Panc1 (cell line): ENCODE results near the gene CAVIN3.

ENCODE experiments used
- CTCF ChIP-seq: fragments of 450-650 bp; IDR thresholded peaks from 2 replicates; pipeline ENCODE4 v1.5.1; 2017; ENCODE audit warnings: mild to moderate bottlenecking
- POLR2AphosphoS5 ChIP-seq: IDR thresholded peaks from 2 replicates; pipeline ENCODE4 v1.6.1; 2012; ENCODE audit warnings: mild to moderate bottlenecking, low read depth, low read length, moderate library complexity
- REST ChIP-seq, 2 experiments: IDR thresholded peaks; 2 replicates each; pipeline ENCODE4 v1.6.1; 2011 to 2012; ENCODE audit warnings: low read depth in 2 of 2, control low read depth in 1 of 2, low read length in 1 of 2, mild to moderate bottlenecking in 1 of 2, moderate library complexity in 1 of 2; ENCODE audit not compliant: insufficient read depth in 1 of 2
- SIN3A ChIP-seq: IDR thresholded peaks from 2 replicates; pipeline ENCODE4 v1.6.1; 2012; ENCODE audit warnings: low read depth, mild to moderate bottlenecking, low read length, moderate library complexity, borderline replicate concordance; ENCODE audit not compliant: insufficient read depth
- TCF7L2 ChIP-seq: IDR thresholded peaks from 2 replicates; pipeline ENCODE4 v1.6.1; 2011; ENCODE audit warnings: mild to moderate bottlenecking, low read depth, low read length, inconsistent platforms

GRCh38 chr11:6300325-6300724 is 20.0 kb downstream of the CAVIN3 start:
- TF ChIP-seq CTCF (no peak), POLR2AphosphoS5 (no peak), SIN3A (no peak), REST (IDR thresholded peaks at IDR 0.05; ENCODE audit: insufficient read depth in 1 of 2, low read depth in 2 of 2, low read length in 1 of 2) (no peak), TCF7L2 (no peak)
